Ecto neural progenitor cell (in vitro differentiated cells): Measurements from ENCODE around the gene KLF16.
"Not testable (repeated sequence)": the region's sequence is repeated elsewhere in the genome, so short reads cannot be mapped to it uniquely, and the experiment has no call there.

ENCODE experiments used
- DNase-seq: peaks from one replicate; pipeline ENCODE4 v3.0.0-alpha.2; 2018; ENCODE audit warnings: low spot score

The KLF16 gene

DNA sequence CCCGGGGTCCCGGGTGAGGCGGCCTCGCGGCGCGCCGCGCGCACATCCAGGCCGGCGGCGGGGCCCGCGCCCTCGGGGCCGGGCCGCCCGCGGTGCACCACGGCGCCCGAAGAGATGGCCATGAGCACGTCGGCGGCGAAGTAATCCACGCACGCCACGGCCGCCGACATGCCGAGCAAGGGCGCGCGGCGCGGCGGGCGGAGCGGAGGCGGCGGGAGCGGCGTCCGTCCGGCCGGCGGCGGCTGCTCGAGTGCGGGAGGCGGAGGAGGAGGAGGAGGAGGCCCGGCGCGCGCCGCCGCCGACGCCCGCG is at the start of gene KLF16:
Gene KLF16, minus strand, starts transcription at position 252 of the 310 bp plus-strand sequence. Its CDS starts 82 bp downstream, at position 170.
- DNase-seq: no peak

DNA sequence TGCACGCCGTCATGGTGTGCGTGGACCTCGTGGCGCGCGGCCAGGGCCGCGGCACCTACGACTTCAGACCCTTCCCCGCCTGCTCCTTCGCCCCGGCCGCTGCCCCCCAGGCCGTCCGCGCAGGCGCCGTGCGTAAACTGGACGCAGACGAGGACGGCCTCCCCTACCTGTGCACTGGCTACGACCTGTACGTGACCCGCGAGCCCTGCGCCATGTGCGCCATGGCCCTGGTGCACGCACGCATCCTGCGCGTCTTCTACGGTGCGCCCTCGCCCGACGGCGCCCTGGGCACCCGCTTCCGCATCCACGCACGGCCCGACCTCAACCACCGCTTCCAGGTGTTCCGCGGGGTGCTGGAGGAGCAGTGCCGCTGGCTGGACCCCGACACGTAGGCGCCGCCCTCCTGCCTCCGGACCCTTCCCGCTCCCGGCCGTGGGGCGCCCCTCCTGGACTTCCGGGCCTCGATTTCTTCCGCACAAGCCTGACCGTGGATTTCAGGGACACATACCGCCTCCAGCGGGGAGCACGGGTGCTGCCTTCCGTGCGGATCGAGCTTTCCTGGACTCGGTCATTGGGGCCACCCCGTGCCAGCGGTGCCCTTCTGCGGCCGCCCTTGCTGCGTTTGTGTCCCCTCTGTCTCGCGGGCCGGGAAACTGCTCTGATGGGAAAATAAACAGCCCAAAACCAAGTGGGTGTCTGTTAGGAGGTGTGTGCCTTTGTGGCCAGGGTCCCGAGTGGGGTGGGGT is 49.6 kb upstream of the KLF16 start:
- no peak for DNase-seq

DNA sequence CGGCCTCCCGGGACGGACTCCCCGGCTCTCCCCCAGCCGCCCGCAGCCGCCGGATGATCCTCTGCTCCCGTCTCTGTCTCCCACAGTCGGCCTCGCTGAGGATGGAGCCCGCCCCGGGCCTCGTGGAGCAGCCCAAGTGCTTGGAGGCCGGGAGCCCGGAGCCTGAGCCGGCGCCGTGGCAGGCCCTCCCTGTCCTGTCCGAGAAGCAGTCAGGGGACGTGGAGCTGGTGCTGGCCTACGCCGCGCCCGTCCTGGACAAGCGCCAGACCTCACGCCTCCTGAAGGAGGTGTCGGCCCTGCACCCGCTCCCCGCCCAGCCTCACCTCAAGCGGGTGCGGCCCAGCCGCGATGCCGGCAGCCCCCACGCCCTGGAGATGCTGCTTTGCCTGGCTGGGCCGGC is 48.6 kb upstream of the KLF16 start:
- no peak for DNase-seq

DNA sequence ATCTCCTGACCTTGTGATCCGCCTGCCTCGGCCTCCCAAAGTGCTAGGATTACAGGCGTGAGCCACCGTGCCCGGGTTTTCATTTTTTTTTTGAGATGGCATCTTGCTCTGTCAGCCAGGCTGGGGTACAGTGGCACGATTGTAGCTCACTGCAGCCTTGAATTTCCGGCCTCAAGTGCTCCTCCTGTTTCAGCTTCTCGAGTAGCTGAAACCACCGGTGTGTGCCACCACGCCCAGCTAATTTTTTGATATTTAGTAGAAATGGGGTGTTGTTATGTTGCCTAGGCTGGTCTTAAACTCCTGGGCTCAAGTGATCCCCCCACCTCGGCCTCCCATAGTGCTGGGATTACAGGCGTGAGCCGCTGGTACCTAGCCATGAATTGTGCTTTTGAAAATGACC is 47.7 kb upstream of the KLF16 start:
- no peak for DNase-seq

DNA sequence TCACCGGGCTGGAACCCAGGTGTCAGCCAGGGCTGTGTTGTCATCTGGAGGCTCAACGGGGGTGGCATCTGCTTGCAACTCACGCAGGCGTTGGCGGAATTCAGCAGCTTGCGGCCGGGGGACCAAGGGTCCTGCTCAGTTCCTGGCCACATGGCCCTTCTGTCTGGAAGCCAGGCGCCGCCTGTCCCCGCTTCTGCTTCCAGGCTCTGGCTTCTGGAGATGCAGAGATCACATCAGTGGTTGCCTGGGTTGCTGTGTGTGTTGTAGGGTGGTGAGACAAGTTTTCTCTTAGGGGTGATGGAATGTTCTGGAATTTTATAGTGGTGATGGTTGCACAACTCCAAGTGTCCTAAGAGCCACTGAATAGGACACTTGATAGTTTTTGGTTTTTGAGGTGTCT is 46.8 kb upstream of the KLF16 start:
- DNase-seq: no peak

DNA sequence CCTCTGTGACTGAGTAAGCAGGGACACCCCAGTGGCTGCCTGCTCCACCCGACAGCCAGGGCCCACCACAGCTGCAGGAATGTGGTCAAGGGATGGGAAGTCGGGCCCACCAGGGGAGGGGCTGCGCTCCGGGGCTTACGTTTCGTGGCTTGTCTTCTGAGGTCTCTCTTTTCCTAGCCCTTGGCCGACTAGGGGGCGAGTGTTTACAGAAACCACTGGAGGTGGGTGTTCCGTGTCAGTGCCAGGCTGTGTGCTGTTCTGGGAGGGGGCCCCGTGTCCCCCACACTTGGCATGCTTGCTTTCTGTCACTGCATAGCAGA is 46.3 kb upstream of the KLF16 start:
- DNase-seq: no peak

DNA sequence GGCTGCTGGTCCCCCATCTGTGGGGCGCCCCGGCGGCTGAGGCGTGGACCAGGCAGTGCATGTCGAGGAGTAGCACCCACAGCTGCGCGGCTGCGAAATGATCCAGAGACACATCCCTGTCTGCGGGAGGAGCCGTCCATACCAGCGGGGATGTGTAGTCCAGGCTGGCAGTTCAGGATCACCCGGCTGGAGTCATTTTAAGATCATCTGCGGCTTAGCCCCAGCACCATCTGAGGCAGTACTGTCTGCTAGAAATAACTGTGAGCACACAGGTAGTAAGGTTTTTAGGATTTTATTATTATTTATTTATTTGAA is 44.9 kb upstream of the KLF16 start:
- no peak for DNase-seq

DNA sequence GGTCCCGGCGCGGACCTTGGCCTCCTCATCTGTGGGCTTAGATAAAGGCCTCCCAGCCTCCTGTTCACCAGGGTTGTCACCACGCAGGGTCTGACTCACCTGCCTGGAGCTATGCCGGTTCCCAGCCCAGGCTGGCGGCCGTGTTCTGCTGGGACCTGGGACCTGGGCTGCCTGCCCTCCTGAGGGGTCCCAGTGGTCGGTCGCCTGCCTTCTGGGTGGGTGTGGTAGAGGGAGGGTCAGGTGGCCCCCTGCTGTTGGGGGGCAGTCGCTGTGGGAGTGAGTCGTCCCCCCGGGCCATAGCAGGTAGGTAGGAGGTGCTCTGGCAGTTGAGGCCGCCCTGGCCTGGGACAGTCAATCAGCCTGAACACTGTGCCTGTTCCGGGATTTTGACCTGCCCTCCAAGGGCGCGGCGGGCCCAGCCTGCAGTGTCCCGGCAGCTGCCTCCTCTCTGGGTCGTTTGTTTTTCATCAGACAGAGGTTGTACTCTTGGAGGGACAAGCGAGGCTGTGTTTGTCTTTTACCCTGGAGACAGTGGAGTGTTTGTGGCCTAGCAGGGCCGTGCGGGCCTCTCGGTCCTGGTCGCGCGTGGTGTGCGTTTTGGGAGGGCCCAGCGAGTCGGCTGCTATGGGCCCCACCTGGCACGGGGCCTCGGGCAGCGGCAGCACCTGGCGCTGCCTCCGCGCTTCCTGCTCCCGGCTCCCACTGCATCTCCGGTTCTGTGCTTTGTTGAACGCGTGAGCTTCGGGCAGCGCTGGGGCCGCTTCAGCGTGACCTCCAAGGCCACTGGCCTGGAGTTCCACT is 44.4 kb upstream of the KLF16 start:
- no peak for DNase-seq

DNA sequence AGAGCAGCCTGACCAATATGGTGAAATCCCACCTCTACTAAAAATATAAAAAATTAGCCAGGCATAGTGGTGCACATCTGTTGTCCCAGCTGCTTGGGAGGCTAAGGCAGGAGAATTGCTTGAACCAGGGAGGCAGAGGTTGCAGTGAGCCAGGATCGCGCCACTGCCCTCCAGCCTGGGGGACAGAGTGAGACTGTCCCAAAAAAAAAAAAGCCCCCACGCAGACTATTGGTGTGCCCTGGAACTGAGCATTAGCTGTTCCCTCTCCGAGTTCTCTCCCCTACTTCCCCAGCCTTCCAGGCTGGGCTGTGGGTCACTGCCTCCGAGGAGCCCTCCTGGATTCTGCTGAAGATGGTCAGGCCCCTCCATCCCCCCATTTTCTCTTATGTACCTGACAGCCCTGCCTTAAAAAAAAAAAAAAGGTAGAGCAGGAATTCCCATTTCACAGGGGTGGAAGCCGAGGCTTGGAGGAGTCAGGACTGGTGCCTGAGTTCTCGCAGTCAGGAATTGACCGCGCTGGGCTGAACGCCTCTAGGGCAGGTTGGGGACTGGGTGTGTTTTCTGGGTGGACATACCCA is 43.7 kb upstream of the KLF16 start:
- no peak for DNase-seq

DNA sequence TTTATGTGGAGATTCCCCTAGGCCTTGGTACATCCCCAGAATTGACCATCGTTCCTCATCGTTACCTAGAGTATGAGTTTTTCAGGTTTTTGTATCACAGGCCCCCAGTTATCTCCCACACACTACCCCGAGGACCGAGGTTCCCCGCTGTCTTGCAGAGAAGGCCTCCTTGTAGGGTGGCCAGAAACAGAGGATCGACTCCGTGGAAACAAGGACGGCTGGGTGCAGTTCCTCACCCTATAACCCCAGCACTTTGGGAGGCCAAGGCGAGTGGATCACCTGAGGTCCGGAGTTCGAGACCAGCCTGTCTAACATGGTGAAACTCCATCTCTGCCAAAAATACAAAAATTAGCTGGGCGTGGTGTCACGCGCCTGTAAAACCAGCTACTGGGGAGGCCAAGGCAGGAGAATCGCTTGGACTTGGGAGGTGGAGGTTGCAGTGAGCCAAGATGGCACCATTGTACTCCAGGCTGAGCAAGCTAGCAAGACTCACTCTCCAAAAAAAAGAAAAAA is 42.5 kb upstream of the KLF16 start:
- no peak for DNase-seq

DNA sequence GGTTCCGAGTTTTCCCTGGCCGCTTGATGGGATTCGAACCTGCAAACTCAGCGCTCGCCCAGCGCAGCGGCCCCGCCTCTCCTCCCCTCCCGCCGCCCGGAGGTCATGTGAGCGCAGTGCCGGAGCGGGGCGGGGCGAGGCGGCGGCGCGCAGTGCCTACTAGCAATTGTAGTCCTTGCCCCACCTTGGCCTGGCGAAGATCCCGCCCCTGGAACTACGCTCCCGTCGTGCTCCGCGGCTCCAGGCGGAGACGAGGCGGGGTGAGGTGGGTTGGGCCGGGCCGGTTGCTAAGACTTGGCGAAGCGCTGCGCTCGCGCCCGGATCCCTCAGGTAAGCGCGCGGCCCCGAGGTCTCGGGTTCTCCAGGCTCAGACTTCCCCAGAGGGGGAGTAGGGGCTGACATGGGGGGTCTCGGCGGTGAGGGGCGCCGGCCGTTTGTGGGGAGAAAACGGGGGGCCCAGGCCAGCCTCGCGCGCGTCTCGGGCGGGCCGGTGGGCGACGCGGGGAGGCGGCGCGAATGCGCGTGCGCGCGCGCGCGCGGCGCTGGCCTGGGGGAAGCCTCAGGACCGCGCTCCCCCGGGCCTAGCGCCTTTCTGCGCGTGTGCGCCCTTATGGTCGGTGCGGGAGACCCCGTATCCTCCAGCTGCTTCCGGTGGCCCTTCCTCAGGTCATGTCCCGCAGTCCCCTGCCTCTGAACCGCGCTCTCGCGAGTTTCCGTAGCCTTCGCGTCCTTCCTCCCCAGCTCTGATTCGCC is 41.9 kb upstream of the KLF16 start, which contains the start of the genes ADAT3 and SCAMP4:
Gene ADAT3, plus strand, starts transcription at position 290 of the 753 bp plus-strand sequence. CDS start 6,649 bp downstream, outside the sequence.
Gene SCAMP4, plus strand, starts transcription at position 290 of the 753 bp plus-strand sequence. CDS start 9,621 bp downstream, outside the sequence.
- peak; percentile 99 for DNase-seq

DNA sequence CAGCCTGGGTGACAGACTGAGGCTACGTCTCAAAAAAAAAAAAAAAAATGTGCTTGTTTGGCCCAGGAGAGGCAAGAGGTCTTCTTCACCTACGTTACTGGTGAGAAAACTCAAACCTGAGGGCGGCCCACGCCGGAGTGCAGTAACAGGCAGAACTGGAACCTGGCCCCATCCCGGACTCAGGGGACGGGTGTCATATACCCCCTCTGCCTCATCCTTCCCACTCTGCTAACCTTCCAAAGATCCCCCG is 41.4 kb upstream of the KLF16 start:
- no peak for DNase-seq

DNA sequence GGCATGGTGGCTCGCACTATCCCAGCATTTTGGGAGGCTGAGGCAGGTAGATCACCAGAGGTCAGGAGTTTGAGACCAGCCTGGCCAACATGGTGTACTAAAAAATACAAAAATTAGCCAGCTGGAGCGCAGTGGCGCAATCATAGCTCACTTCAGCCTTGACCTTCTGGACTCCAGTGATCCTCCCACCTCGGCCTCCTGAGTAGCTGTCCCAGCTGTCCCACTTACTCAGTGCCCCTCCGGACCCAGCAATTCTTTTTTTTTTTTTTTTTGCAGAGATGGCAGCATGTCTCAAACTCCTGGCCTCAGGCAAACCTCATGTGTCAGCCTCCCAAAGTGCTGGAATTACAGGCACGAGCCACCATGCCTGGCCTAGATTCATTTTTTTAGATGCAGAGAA is 39.5 kb upstream of the KLF16 start:
- no peak for DNase-seq

DNA sequence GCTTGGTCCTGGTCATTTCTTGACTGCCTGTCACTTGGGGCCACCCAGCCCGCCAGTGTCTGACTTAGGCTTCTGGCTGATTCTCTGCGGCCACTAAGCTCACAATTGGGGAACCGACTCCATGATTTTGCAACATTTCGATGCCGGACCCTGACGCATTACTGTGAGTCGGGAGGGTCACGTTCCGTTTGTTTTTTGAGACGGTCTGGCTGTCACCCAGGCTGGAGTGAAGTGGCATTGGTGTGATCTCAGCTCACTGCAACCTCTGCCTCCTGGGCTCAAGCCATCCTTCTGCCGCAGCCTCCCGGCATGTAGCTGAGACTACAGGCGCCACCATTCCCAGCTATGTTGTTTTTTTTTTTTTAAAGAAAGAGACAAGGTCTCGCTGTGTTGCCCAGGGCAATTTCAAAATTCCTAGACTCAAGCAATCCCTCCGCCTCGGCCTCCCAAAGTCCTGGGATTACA is 38.6 kb upstream of the KLF16 start:
- DNase-seq: no peak

DNA sequence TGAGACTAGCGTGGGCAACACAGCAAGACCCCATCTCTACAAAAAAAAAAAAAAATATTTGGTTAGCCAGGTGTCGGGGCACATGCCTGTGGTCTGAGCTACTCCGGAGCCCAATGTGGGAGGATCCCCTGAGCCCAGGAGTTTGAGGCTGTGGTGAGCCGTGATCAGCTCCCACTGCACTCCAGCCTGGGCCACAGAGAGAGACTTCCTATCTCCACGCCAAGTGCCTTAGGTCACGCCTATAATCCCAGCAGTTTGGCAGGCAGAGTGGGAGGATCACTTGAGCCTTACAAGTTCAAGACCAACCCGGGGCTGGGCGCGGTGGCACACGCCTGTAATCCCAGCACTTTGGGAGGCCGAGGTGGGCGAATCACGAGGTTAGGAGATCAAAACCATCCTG is 33.1 kb upstream of the KLF16 start:
- DNase-seq: no peak

DNA sequence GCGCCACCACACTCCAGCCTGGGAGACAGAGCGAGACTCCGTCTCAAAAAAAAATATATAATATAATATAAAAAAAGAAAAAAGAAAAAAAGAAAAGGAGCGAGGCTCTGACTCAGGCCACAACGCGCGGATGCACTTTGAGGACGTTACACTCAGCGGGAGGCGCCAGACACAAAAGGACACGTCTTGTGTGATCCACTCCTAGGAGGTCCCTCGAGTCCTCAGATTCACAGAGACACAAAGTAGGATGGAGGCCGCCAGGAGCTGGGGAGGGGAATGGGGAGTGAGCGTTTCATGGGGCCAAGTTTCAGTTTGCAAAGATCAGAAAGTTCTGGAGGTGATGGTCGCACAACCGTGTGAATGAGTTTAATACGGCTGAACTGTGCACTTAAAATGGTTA is 30.4 kb upstream of the KLF16 start:
- DNase-seq: no peak

DNA sequence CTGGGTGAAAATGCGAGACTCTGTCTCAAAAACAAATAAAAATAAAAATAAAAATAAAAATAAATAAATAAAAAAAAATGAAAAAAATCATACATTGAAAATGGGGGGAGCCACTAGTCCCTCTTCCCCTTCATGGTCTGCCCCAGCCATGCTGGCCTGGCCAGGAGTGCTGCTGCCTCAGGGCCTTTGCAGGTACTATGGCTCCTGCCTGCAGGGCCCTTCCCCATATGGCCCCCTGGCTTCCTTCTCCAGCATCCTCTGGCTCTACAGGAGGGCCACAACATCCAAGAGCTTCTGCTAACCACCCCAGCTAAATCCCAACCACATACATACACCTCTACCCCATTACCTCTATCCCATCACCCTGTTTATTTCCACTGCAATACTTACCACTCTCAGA is 26.5 kb upstream of the KLF16 start:
- no peak for DNase-seq

DNA sequence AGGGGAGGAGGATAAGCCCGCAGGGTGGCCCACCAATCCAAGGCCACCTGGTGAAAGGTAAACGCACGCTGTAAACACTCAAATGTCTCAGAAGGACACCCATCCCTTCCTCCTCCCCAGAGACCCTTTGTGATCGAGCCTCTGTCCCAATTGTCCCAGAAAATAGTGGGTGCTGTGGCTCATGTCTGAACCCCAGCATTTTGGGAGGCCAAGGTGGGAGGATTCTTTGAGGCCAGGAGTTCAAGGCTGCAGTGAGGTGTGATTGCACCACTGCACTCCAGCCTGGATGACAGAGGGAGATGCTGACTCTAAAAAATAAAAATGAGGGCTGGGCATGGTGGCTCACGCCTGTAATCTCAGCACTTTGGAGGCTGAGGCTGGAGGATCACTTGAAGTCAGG is 25.0 kb upstream of the KLF16 start:
- DNase-seq: no peak

DNA sequence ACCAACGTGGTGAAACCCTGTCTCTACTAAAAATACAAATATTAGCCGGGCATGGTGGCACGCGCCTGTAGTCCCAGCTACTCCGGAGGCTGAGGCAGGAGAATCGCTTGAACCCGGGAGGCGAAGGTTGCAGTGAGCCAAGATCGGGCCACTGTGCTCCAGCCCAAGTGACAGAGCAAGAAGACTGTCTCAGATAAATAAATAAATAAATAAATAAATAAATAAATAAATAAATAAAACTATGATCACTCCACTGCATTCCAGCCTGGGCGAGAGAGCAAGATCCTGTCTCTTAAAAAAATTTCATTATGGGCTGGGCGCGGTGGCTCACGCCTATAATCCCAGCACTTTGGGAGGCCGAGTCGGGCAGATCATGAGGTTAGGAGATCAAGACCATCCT is 23.0 kb upstream of the KLF16 start:
- DNase-seq: not testable (repeated sequence)

DNA sequence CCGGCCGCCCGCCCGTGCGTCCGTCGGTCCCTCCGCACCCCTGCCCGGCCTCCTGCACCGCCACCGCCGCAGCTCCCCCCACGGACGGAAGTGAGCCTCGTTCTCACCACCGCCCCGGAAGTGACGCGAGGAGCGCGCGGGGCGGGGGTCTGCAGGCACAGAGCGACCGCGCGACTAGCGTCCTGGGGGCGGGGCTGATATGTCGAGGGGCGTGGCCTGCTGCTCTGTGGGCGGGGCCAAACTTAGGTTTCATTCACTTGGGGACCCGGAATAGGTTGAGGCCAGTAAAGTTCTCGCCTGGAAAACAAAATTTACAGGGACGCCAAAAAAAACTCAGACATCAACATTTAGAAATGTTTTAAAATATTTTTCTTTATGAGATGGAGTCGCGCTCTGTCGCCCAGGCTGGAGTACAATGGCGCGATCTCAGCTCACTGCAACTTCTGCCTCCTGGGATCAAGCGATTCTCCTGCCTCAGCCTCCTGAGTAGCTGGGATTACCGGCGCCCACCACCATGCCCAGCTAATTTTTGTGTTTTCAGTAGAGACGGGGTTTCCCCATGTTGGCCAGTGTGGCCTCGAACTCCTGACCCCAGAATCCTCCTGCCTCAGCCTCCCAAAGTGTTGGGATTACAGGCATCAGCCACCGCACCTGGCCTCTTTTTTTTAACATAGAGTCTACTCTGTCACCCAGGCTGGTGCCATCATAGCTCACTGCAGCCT is 22.2 kb upstream of the KLF16 start, which contains the start of gene ABHD17A:
Gene ABHD17A, minus strand, starts transcription at position 99 of the 722 bp plus-strand sequence. CDS start 3,930 bp downstream, outside the sequence.
- peak; percentile 95 for DNase-seq

DNA sequence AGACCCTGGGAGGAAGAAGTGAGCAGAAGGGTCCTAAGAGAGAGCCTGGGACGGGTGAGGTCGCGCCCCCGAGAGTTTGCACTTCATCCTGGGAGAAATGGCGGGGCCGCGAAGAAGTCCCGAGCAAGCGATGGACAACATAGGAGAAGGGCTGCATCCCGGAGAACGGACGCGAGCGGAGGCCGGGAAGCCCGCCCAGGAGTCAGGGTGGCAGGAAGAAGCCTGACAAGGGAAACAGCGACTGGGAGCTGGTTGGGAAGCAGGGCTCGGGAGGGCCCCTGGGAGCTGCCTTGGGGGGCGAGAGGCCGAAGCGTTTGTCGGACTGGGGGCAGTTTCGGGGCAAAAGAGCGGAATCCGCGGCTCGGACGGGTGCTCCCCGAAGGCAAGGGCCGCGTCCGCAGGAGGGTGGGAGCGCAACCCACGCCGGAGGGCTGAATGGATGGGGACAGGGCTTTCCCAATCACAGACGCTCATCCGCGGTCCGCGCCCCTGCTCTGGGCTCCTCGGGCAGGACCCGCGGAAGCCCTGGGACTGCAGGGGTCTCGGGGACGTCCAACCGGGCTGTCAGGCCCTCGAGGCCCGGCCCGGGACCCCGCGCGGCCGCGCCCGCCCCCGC is 21.4 kb upstream of the KLF16 start:
- DNase-seq: no peak
